Sigmoid colon (tissue), 3 donors: ENCODE results near the gene COL23A1.

Source experiments
- POLR2A ChIP-seq, 2 donors: fragments of 450-650 bp; IDR thresholded peaks; one replicate each; pipeline ENCODE4 v1.6.1; 2016; ENCODE audit warnings: antibody characterized with exemption in 2 of 2, mild to moderate bottlenecking in 2 of 2, moderate library complexity in 2 of 2
- TF ChIP-seq, protein P1 (sequence below), 4 experiments: fragments of 450-650 bp in 3 of 4; fragments of 200-600 bp in 1 of 4; IDR thresholded peaks; one replicate each; pipeline ENCODE4 v1.5.1; 2016 to 2019; ENCODE audit warnings: antibody characterized with exemption in 4 of 4, mild to moderate bottlenecking in 3 of 4, moderate library complexity in 2 of 4

DNA sequence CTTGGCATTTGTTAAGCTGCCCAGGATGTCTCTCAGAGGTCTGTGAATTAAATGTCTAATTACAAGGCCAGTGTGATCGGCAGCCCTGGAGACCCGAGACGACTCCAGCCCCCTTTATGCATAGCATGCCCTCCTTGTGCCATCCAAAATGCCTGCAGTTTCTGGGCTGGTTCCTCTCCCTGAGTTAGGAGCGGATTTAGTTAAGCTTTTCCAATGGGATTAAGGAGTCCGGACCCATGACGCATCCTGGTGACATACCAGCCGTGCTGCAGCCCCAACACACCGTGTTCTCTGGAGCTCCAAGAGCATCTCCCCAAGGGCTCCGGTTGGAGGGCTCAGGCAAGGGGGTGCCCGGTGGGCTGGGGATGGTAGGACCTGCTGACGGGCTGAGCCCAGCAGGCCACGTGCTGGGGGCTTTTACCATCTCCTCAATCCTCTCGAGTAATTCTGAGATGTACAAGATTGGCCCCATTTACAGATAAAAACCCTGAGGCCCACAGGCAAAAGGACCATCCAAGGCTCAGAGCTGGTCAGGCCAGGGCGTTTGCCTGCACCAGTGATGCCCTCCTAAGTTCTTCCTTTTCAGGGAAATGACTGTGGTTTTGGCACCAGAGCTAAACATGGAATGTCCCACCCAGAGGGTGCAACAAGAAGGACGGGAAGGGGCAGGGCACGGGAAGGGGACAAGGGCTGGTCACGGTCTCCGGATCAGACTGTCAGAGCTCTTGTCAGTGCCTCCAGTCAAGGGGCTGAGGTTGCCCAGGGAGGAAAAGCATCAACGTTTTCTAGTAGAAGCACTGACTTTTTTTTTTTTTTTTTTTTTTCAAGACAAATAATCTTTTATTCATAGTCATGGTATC, 275.0 kb downstream of the COL23A1 start:
- no peak for TF ChIP-seq POLR2A (IDR thresholded peaks at IDR 0.05)
- TF ChIP-seq, protein P1, sequence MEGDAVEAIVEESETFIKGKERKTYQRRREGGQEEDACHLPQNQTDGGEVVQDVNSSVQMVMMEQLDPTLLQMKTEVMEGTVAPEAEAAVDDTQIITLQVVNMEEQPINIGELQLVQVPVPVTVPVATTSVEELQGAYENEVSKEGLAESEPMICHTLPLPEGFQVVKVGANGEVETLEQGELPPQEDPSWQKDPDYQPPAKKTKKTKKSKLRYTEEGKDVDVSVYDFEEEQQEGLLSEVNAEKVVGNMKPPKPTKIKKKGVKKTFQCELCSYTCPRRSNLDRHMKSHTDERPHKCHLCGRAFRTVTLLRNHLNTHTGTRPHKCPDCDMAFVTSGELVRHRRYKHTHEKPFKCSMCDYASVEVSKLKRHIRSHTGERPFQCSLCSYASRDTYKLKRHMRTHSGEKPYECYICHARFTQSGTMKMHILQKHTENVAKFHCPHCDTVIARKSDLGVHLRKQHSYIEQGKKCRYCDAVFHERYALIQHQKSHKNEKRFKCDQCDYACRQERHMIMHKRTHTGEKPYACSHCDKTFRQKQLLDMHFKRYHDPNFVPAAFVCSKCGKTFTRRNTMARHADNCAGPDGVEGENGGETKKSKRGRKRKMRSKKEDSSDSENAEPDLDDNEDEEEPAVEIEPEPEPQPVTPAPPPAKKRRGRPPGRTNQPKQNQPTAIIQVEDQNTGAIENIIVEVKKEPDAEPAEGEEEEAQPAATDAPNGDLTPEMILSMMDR (IDR thresholded peaks at IDR 0.05) = no peak
